NCI-H460 (cell line): ENCODE measurements around the gene SLC16A1. TPM values are rescaled to one million over a fixed set of nuclear protein-coding genes. Genes with fewer than 3 reads are reported as not detected.
"Not testable (repeated sequence)": the region's sequence is repeated elsewhere in the genome, so short reads cannot be mapped to it uniquely, and the experiment has no call there.

Experiments
- DNase-seq: peaks from one replicate; pipeline ENCODE4 v3.0.0-alpha.2; 2016; ENCODE audit warnings: low read depth; ENCODE audit errors: extremely low read depth
- small RNA-seq, 2 experiments: library from RNA; depleted of rRNA; stranded (forward); fragments of <200 nt; gene quantifications; one replicate each; pipeline ENCODE3, GENCODE V24; 2014
- total RNA-seq: library from RNA; depleted of rRNA; stranded (reverse); fragments of >200 nt; shearing (Covaris generic); gene quantifications from 2 replicates; pipeline ENCODE4 v1.2.3, GENCODE V29; 2014; rRNA removed

The SLC16A1 gene
- total RNA-seq, 1 experiment from 2014 or later = 91.5 TPM

- no peak for DNase-seq
Observed at GRCh38 chr1:112888630-112889029, 67.4 kb downstream of the SLC16A1 start.

GRCh38 chr1:112887599-112888283 lies 68.3 kb downstream of the SLC16A1 start:
- no peak for DNase-seq

- not testable (repeated sequence) for DNase-seq
Observed at GRCh38 chr1:112884996-112885395, 71.0 kb downstream of the SLC16A1 start.

GRCh38 chr1:112882271-112882744 lies 73.7 kb downstream of the SLC16A1 start:
- DNase-seq = no peak

GRCh38 chr1:112881742-112882127 lies 74.3 kb downstream of the SLC16A1 start:
- no peak for DNase-seq

GRCh38 chr1:112879834-112880233 lies 76.2 kb downstream of the SLC16A1 start:
- no peak for DNase-seq

GRCh38 chr1:112878321-112878720 lies 77.7 kb downstream of the SLC16A1 start:
- no peak for DNase-seq

GRCh38 chr1:112877750-112878149 lies 78.2 kb downstream of the SLC16A1 start:
- no peak for DNase-seq

GRCh38 chr1:112876315-112876714 lies 79.7 kb downstream of the SLC16A1 start:
- DNase-seq = no peak

GRCh38 chr1:112872551-112872962 lies 83.4 kb downstream of the SLC16A1 start:
- no peak for DNase-seq

- DNase-seq = no peak
Observed at GRCh38 chr1:112870887-112871646, 84.9 kb downstream of the SLC16A1 start.

GRCh38 chr1:112869895-112870294 lies 86.1 kb downstream of the SLC16A1 start:
- DNase-seq = no peak

- DNase-seq = no peak
Observed at GRCh38 chr1:112868191-112868590, 87.8 kb downstream of the SLC16A1 start.

- no peak for DNase-seq
Observed at GRCh38 chr1:112866981-112867380, 89.0 kb downstream of the SLC16A1 start.

- DNase-seq = no peak
Observed at GRCh38 chr1:112866151-112866550, 89.8 kb downstream of the SLC16A1 start.

- no peak for DNase-seq
Observed at GRCh38 chr1:112862753-112863426, 93.1 kb downstream of the SLC16A1 start.

Small RNA genes within 50 kb of the gene (small RNA-seq; reads per million reads assigned to genes)
- 0 reads per million in 2 experiments for gene AL390729.2

Other genes starting within 250 kb of the SLC16A1 start
- 76.9 and 96.3 TPM in 2 replicates for gene RHOC, start 249.1 kb downstream of the SLC16A1 start, total RNA-seq
- 0.69 and 0.72 TPM in 2 replicates for gene PPM1J, start 240.9 kb downstream of the SLC16A1 start, total RNA-seq
- 5.0 and 8.3 TPM in 2 replicates for gene LRIG2, start 117.0 kb upstream of the SLC16A1 start, total RNA-seq